GM12878 (cell line): Measurements from ENCODE around the gene CADM2. TPM values are rescaled to one million over a fixed set of nuclear protein-coding genes. Genes with fewer than 3 reads are reported as not detected.

Experiments
- ATAC-seq: fragments of 200-7000 bp; cut with Tn5 transposase; 3 replicates; pipeline ENCODE4 v1.9.1; 2020; ENCODE audit warnings: mild to moderate bottlenecking, moderate library complexity
- BruUV-seq: library from RNA; stranded (reverse); fragments of 400-500 nt; replicated peaks from 2 replicates; lab custom pipeline; 2021; lab: Mats Ljungman, UMichigan
- CTCF ChIA-PET: fragments of 300-600 bp; sonication (Branson Sonifier 250); formaldehyde crosslinking; extraction: SDS; loops from one replicate; lab custom pipeline; 2021; ENCODE audit warnings: inconsistent platforms; lab: Yijun Ruan, JAX
- POLR2A ChIA-PET: fragments of 350-600 bp; formaldehyde crosslinking; extraction: SDS; loops from one replicate; lab custom pipeline; 2021; ENCODE audit warnings: inconsistent platforms; lab: Charles Lee
- RAD21 ChIA-PET: fragments of 300-600 bp; sonication (Branson Sonifier 250); formaldehyde crosslinking; loops from one replicate; lab custom pipeline; 2023; ENCODE audit warnings: antibody characterized with exemption; ENCODE audit not compliant: unreplicated experiment; lab: Charles Lee
- SMC1A ChIA-PET: fragments of 300-600 bp; sonication (Branson Sonifier 250); formaldehyde crosslinking; loops from one replicate; lab custom pipeline; 2023; ENCODE audit not compliant: unreplicated experiment, uncharacterized antibody; lab: Charles Lee
- DNase-seq: peaks from one replicate; pipeline ENCODE4 v3.0.0-alpha.2; 2011; ENCODE audit warnings: low read depth, low spot score
- FAIRE-seq: peaks from 3 replicates; lab custom pipeline; 2011; peaks lifted over from hg19 to GRCh38; lab: Jason Lieb, UNC
- H2AFZ ChIP-seq: 2 replicates; pipeline ENCODE4 v1.6.0; 2011; ENCODE audit warnings: low read depth, low read length, control low read depth; ENCODE audit not compliant: control insufficient read depth
- H3K27ac ChIP-seq: 2 replicates; pipeline ENCODE4 v1.5.1; 2011; ENCODE audit warnings: control low read depth; ENCODE audit not compliant: control insufficient read depth, insufficient read depth
- H3K27me3 ChIP-seq, 2 experiments: replicated peaks in 1 of 2; 2 replicates each; pipeline versions ENCODE4 v1.6.0 to v1.6.1; 2011; ENCODE audit warnings: low read length in 1 of 2; ENCODE audit not compliant: control insufficient read depth in 2 of 2, insufficient read depth in 2 of 2
- H3K36me3 ChIP-seq, 2 experiments: 2 replicates each; pipeline ENCODE4 v1.5.1; 2011; ENCODE audit warnings: low read length in 1 of 2; ENCODE audit not compliant: control insufficient read depth in 2 of 2, insufficient read depth in 2 of 2
- H3K4me1 ChIP-seq: 2 replicates; pipeline ENCODE4 v1.6.1; 2011; ENCODE audit warnings: mild to moderate bottlenecking, low read length, moderate library complexity, mixed read lengths; ENCODE audit not compliant: control insufficient read depth, insufficient read depth
- H3K4me2 ChIP-seq: 2 replicates; pipeline ENCODE4 v1.6.0; 2011; ENCODE audit warnings: control low read depth; ENCODE audit not compliant: control insufficient read depth, insufficient read depth
- H3K4me3 ChIP-seq: fragments of 200-600 bp; sonication (generic); 2 replicates; pipeline ENCODE4 v1.5.1; 2016
- H3K79me2 ChIP-seq: 2 replicates; pipeline ENCODE4 v1.6.0; 2011; ENCODE audit warnings: low read length; ENCODE audit not compliant: control insufficient read depth, insufficient read depth
- H3K9ac ChIP-seq: 2 replicates; pipeline ENCODE4 v1.8.0; 2011; ENCODE audit warnings: low read length, control low read depth, mixed read lengths; ENCODE audit not compliant: control insufficient read depth, insufficient read depth
- H3K9me3 ChIP-seq: replicated peaks from 3 replicates; pipeline ENCODE4 v1.5.1; 2011; ENCODE audit warnings: mild to moderate bottlenecking, low read length; ENCODE audit not compliant: control insufficient read depth, insufficient read depth
- H4K20me1 ChIP-seq: 2 replicates; pipeline ENCODE4 v1.6.0; 2011; ENCODE audit not compliant: control insufficient read depth, insufficient read depth
- CTCF ChIP-seq, 3 experiments: IDR thresholded peaks in 2 of 3; conservative IDR thresholded peaks in 1 of 3; 2 replicates each; pipeline ENCODE4 v1.5.1; 2011; ENCODE audit warnings: low read depth in 3 of 3, low read length in 3 of 3, mild to moderate bottlenecking in 3 of 3, control low read depth in 2 of 3, moderate library complexity in 2 of 3, inconsistent platforms in 1 of 3, mixed read lengths in 1 of 3; ENCODE audit not compliant: control insufficient read depth in 2 of 3, insufficient read depth in 1 of 3; ENCODE audit errors: extremely low read depth in 1 of 3
- DPF2 ChIP-seq: fragments of 450-650 bp; IDR thresholded peaks from 2 replicates; pipeline ENCODE4 v1.6.1; 2017; ENCODE audit warnings: mild to moderate bottlenecking
- EZH2 ChIP-seq: IDR thresholded peaks from 2 replicates; pipeline ENCODE4 v1.6.1; 2012; ENCODE audit warnings: low read depth, mild to moderate bottlenecking, control low read depth, inconsistent platforms, low read length, borderline replicate concordance; ENCODE audit not compliant: control insufficient read depth
- FOS ChIP-seq: IDR thresholded peaks from 3 replicates; pipeline ENCODE4 v1.6.1; 2011; ENCODE audit warnings: borderline replicate concordance; ENCODE audit not compliant: insufficient read length; ENCODE audit errors: extremely low read depth
- GABPA ChIP-seq: IDR thresholded peaks from 2 replicates; pipeline ENCODE4 v1.6.1; 2014; ENCODE audit warnings: antibody characterized with exemption, low read depth, mild to moderate bottlenecking, inconsistent platforms
- IKZF1 ChIP-seq: fragments of 450-650 bp; conservative IDR thresholded peaks from 2 replicates; pipeline ENCODE4 v1.6.1; 2017; ENCODE audit warnings: antibody characterized with exemption, mild to moderate bottlenecking
- POLR2A ChIP-seq: IDR thresholded peaks from 2 replicates; pipeline ENCODE4 v1.6.1; 2011; ENCODE audit warnings: low read depth, mild to moderate bottlenecking, low read length
- POU2F2 ChIP-seq: IDR thresholded peaks from 3 replicates; pipeline ENCODE4 v1.6.1; 2011; ENCODE audit warnings: low read depth, mild to moderate bottlenecking, low read length, borderline replicate concordance
- RAD21 ChIP-seq: IDR thresholded peaks from 2 replicates; pipeline ENCODE4 v1.6.1; 2011; ENCODE audit warnings: mild to moderate bottlenecking, low read depth, low read length, moderate library complexity; ENCODE audit not compliant: insufficient read depth
- SMC3 ChIP-seq: IDR thresholded peaks from 2 replicates; pipeline ENCODE4 v1.6.1; 2011; ENCODE audit warnings: low read length, improper control_type of control experiment, borderline replicate concordance
- SP1 ChIP-seq: IDR thresholded peaks from one replicate; pipeline ENCODE4 v1.6.1; 2011; ENCODE audit warnings: low read depth, low read length
- USF1 ChIP-seq: IDR thresholded peaks from 2 replicates; pipeline ENCODE4 v1.6.1; 2011; ENCODE audit warnings: borderline replicate concordance, low read depth, mild to moderate bottlenecking, moderate library complexity, mixed read lengths, low read length; ENCODE audit not compliant: insufficient read depth; ENCODE audit errors: extremely low read length
- ZBTB11 ChIP-seq: fragments of 450-650 bp; formaldehyde crosslinking; IDR thresholded peaks from 2 replicates; pipeline ENCODE4 v1.5.0; 2022; ENCODE audit warnings: mild to moderate bottlenecking, missing genetic modification characterization
- WGBS: methylation state at CpG from one replicate; pipeline ENCODE4 v1.1.6; 2016; ENCODE audit warnings: low lambda C conversion rate; ENCODE audit not compliant: insufficient replicate concordance, insufficient coverage; ENCODE audit errors: missing lambda C conversion rate; 5-methylcytosine and 5-hydroxymethylcytosine counted together
- in situ Hi-C: fragments of 300-500 bp; cut with MboI; formaldehyde crosslinking; loops from 9 replicates; pipeline ENCODE4 v1.14.3; 2018; ENCODE audit warnings: mixed read lengths
- intact Hi-C: fragments of 100-400 bp; cut with micrococcal nuclease; formaldehyde crosslinking; loops from one replicate; pipeline ENCODE4 v1.14.2; 2022; ENCODE audit not compliant: unreplicated experiment
- polyA plus RNA-seq, 11 experiments: library from polyadenylated mRNA; depleted of rRNA in 4 of 11; unstranded in 6 of 11; stranded (reverse) in 5 of 11; fragments of >200 nt; fragmentation: Nextera tagmentation in 4 of 11; fragmentation: Illumina TruSeq in 1 of 11; extraction: Ambion mirVana in 4 of 11; extraction: Trizol in 1 of 11; gene quantifications; 1 replicate in 1 of 11; 2 replicates in 10 of 11; pipeline versions ENCODE4 v1.2.1 to v1.2.3, GENCODE V29; 2011 to 2016; ENCODE audit warnings: inconsistent platforms in 2 of 11, missing spikeins in 2 of 11, low read depth in 1 of 11
- total RNA-seq, 4 experiments: library from RNA; depleted of rRNA in 3 of 4; stranded (reverse); fragments of >200 nt in 3 of 4; fragmentation: Illumina TruSeq in 1 of 4; extraction: Trizol in 1 of 4; gene quantifications; 2 replicates each; pipeline versions ENCODE4 v1.2.1 to v1.2.3, GENCODE V29; 2013 to 2021
- TF ChIP-seq, protein P1 (sequence below): fragments of 450-650 bp; IDR thresholded peaks from 2 replicates; pipeline ENCODE4 v1.6.1; 2014; ENCODE audit warnings: mild to moderate bottlenecking

Gene CADM2
- total and polyA plus RNA-seq, 10 of the 15 experiments (the other 5 are each of a cell fraction or from before 2014, with no cell fraction given): 0.13 TPM; not detected in 9

GRCh38 chr3:85930718-85931117 lies 971.9 kb downstream of the CADM2 start:
- no peak for TF ChIP-seq SMC3
- TF ChIP-seq CTCF (IDR thresholded peaks at IDR 0.05 in 2 of 3, conservative IDR thresholded peaks at IDR 0.05 in 1 of 3; ENCODE audit: control insufficient read depth in 2 of 3, extremely low read depth in 1 of 3, insufficient read depth in 1 of 3, low read depth in 3 of 3, low read length in 3 of 3): no peak
- no peak for TF ChIP-seq DPF2
- TF ChIP-seq USF1: no peak
- TF ChIP-seq, protein P1, sequence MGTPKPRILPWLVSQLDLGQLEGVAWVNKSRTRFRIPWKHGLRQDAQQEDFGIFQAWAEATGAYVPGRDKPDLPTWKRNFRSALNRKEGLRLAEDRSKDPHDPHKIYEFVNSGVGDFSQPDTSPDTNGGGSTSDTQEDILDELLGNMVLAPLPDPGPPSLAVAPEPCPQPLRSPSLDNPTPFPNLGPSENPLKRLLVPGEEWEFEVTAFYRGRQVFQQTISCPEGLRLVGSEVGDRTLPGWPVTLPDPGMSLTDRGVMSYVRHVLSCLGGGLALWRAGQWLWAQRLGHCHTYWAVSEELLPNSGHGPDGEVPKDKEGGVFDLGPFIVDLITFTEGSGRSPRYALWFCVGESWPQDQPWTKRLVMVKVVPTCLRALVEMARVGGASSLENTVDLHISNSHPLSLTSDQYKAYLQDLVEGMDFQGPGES: no peak
- TF ChIP-seq IKZF1: no peak
- no peak for TF ChIP-seq GABPA
- TF ChIP-seq RAD21: no peak
- TF ChIP-seq POU2F2: no peak
- TF ChIP-seq POLR2A: no peak
- TF ChIP-seq FOS: no peak
- no peak for TF ChIP-seq ZBTB11 (CRISPR knock-in tag)
- no peak for TF ChIP-seq SP1
- TF ChIP-seq EZH2: no peak
- Histone ChIP-seq H4K20me1 (no peaks in the 10 kb centered on the region), H3K4me1 (no peaks in the 10 kb centered on the region), H3K9ac (no peak overlapping the region), H3K9me3 (no peaks in the 10 kb centered on the region), H3K27ac (no peak overlapping the region), H3K4me2 (no peak overlapping the region), H3K4me3 (no peak overlapping the region), H3K27me3 (no peaks in the 10 kb centered on the region), H3K36me3 (no peaks in the 10 kb centered on the region), H2AFZ (no peak overlapping the region), H3K79me2 (no peaks in the 10 kb centered on the region)
- no peak for FAIRE-seq
- intact Hi-C loops: no loop called here
- in situ Hi-C loops: no loop called here
- ChIA-PET SMC1A (no interaction called here), POLR2A (no interaction called here), RAD21 (no interaction called here), CTCF (no interaction called here)
- no TSS peak for BruUV-seq
- DNase-seq: no peak
- WGBS: 4% methylated on average over 1 of the region's 1 CpG
- no peak for ATAC-seq
